ENCODE results near the gene CXCL9.

DNA sequence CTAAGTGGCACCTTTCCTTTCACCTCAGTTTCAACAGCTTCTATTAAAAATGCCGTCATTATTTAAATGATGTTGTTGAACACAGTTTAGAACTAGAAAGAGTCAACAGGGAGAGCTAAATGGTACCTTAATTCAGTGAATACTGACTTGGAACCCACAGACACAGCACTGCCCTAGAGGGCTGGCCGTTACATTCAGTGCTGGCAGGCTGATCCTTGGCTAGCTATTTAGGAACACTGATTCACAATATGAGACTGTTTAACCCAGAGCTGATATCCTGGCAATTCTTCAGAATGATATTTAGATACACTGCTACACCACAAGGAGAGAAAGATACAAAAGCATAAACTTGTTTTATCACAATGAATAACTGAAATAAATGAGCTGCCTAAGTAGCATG, 53.8 kb downstream of the CXCL9 start:
- TF ChIP-seq POLR2A (IDR thresholded peaks at IDR 0.05) (no peak), POLR2AphosphoS5 (IDR thresholded peaks at IDR 0.05) (no peak), EP300 (IDR thresholded peaks at IDR 0.05) (no peak)
- TF ChIP-seq, protein P1, sequence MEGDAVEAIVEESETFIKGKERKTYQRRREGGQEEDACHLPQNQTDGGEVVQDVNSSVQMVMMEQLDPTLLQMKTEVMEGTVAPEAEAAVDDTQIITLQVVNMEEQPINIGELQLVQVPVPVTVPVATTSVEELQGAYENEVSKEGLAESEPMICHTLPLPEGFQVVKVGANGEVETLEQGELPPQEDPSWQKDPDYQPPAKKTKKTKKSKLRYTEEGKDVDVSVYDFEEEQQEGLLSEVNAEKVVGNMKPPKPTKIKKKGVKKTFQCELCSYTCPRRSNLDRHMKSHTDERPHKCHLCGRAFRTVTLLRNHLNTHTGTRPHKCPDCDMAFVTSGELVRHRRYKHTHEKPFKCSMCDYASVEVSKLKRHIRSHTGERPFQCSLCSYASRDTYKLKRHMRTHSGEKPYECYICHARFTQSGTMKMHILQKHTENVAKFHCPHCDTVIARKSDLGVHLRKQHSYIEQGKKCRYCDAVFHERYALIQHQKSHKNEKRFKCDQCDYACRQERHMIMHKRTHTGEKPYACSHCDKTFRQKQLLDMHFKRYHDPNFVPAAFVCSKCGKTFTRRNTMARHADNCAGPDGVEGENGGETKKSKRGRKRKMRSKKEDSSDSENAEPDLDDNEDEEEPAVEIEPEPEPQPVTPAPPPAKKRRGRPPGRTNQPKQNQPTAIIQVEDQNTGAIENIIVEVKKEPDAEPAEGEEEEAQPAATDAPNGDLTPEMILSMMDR (IDR thresholded peaks at IDR 0.05): no peak
